H9 (cell line): ENCODE data around the gene NUP205. TPM values are rescaled to one million over a fixed set of nuclear protein-coding genes. Genes with fewer than 3 reads are reported as not detected.

Experiments
- DNase-seq: peaks from one replicate; pipeline ENCODE4 v3.0.0-alpha.2; 2017
- H2AFZ ChIP-seq: one replicate; pipeline ENCODE4 v1.6.1; 2013; ENCODE audit warnings: mild to moderate bottlenecking, low read length, control low read depth, moderate library complexity
- H2AK5ac ChIP-seq: 2 replicates; pipeline ENCODE4 v1.6.1; 2013; ENCODE audit warnings: low read length, control low read depth, mixed read lengths; ENCODE audit not compliant: insufficient read length
- H2BK120ac ChIP-seq: one replicate; pipeline ENCODE4 v1.6.1; 2013; ENCODE audit warnings: low read depth, mild to moderate bottlenecking, low read length, control low read depth, inconsistent platforms; ENCODE audit not compliant: poor library complexity, severe bottlenecking
- H2BK12ac ChIP-seq: 2 replicates; pipeline ENCODE4 v1.6.1; 2013; ENCODE audit warnings: low read length, control low read depth, mixed read lengths, low read depth; ENCODE audit not compliant: insufficient read length
- H2BK15ac ChIP-seq: 2 replicates; pipeline ENCODE4 v1.6.1; 2013; ENCODE audit warnings: low read depth, low read length, control low read depth
- H2BK20ac ChIP-seq: one replicate; pipeline ENCODE4 v1.6.1; 2013; ENCODE audit warnings: low read depth, mild to moderate bottlenecking, low read length, control low read depth, inconsistent platforms; ENCODE audit not compliant: poor library complexity, severe bottlenecking
- H2BK5ac ChIP-seq: 2 replicates; pipeline ENCODE4 v1.6.1; 2013; ENCODE audit warnings: low read length, control low read depth, mixed read lengths; ENCODE audit not compliant: insufficient read length
- H3K14ac ChIP-seq: 2 replicates; pipeline ENCODE4 v1.6.1; 2013; ENCODE audit warnings: low read length, control low read depth; ENCODE audit not compliant: insufficient read depth
- H3K18ac ChIP-seq: 2 replicates; pipeline ENCODE4 v1.6.1; 2013; ENCODE audit warnings: low read depth, mild to moderate bottlenecking, mixed read lengths, low read length, control low read depth; ENCODE audit not compliant: insufficient read length
- H3K23ac ChIP-seq: 2 replicates; pipeline ENCODE4 v1.6.1; 2013; ENCODE audit warnings: low read length, control low read depth, mixed read lengths, low read depth; ENCODE audit not compliant: insufficient read length
- H3K23me2 ChIP-seq: 2 replicates; pipeline ENCODE4 v1.6.1; 2013; ENCODE audit warnings: low read depth, mild to moderate bottlenecking, mixed read lengths, low read length, control low read depth; ENCODE audit not compliant: insufficient read length, poor library complexity, severe bottlenecking
- H3K27ac ChIP-seq: 2 replicates; pipeline ENCODE4 v1.5.1; 2013; ENCODE audit warnings: low read length, control low read depth, mixed read lengths, low read depth; ENCODE audit not compliant: insufficient read length
- H3K27me3 ChIP-seq: 2 replicates; pipeline ENCODE4 v1.6.1; 2013; ENCODE audit warnings: low read length, control low read depth, inconsistent platforms; ENCODE audit not compliant: insufficient read depth
- H3K4ac ChIP-seq: 2 replicates; pipeline ENCODE4 v1.6.1; 2013; ENCODE audit warnings: low read depth, mild to moderate bottlenecking, control low read depth, inconsistent platforms, low read length, moderate library complexity
- H3K4me1 ChIP-seq: 2 replicates; pipeline ENCODE4 v1.6.1; 2013; ENCODE audit warnings: low read length, control low read depth, inconsistent platforms; ENCODE audit not compliant: insufficient read depth
- H3K4me2 ChIP-seq: 2 replicates; pipeline ENCODE4 v1.6.1; 2013; ENCODE audit warnings: low read length, control low read depth, mixed read lengths; ENCODE audit not compliant: insufficient read length, insufficient read depth
- H3K56ac ChIP-seq: 2 replicates; pipeline ENCODE4 v1.6.1; 2013; ENCODE audit warnings: low read depth, mild to moderate bottlenecking, mixed read lengths, low read length, control low read depth; ENCODE audit not compliant: insufficient read length
- H3K79me1 ChIP-seq: 2 replicates; pipeline ENCODE4 v1.6.1; 2013; ENCODE audit warnings: low read depth, mild to moderate bottlenecking, moderate library complexity, low read length, control low read depth, inconsistent platforms; ENCODE audit not compliant: insufficient read depth, poor library complexity, severe bottlenecking
- H3K79me2 ChIP-seq: 2 replicates; pipeline ENCODE4 v1.6.1; 2013; ENCODE audit warnings: low read length, control low read depth, inconsistent platforms; ENCODE audit not compliant: insufficient read depth
- H3K9ac ChIP-seq: 2 replicates; pipeline ENCODE4 v1.6.1; 2013; ENCODE audit warnings: low read length, control low read depth, mixed read lengths; ENCODE audit not compliant: insufficient read length; ENCODE audit errors: extremely low read depth
- H3K9me3 ChIP-seq: one replicate; pipeline ENCODE4 v1.6.1; 2013; ENCODE audit warnings: low read depth, low read length, inconsistent platforms; ENCODE audit not compliant: control insufficient read depth
- H3T11ph ChIP-seq: one replicate; pipeline ENCODE4 v1.6.1; 2013; ENCODE audit warnings: mild to moderate bottlenecking, low read length, control low read depth, inconsistent platforms
- H4K20me1 ChIP-seq: one replicate; pipeline ENCODE4 v1.6.1; 2013; ENCODE audit not compliant: control insufficient read depth, insufficient read length, insufficient read depth
- H4K5ac ChIP-seq: 2 replicates; pipeline ENCODE4 v1.6.1; 2013; ENCODE audit warnings: low read depth, mild to moderate bottlenecking, mixed read lengths, low read length, control low read depth; ENCODE audit not compliant: insufficient read length
- H4K8ac ChIP-seq: replicated peaks from 2 replicates; pipeline ENCODE4 v1.6.1; 2013; ENCODE audit warnings: low read length, control low read depth, mixed read lengths, low read depth; ENCODE audit not compliant: insufficient read length
- H4K91ac ChIP-seq: 2 replicates; pipeline ENCODE4 v1.6.1; 2013; ENCODE audit warnings: low read depth, mild to moderate bottlenecking, moderate library complexity, mixed read lengths, low read length, control low read depth; ENCODE audit not compliant: insufficient read length
- H3K27ac Mint-ChIP-seq, 3 experiments: 2 replicates in 2 of 3; 3 replicates in 1 of 3; pipeline ENCODE4 v1.8.0; 2020 to 2021; ENCODE audit warnings: mixed read lengths in 3 of 3, mild to moderate bottlenecking in 1 of 3, moderate library complexity in 1 of 3
- H3K27me3 Mint-ChIP-seq: 2 replicates; pipeline ENCODE4 v1.8.0; 2021; ENCODE audit warnings: low read depth, mild to moderate bottlenecking, moderate library complexity, mixed read lengths
- H3K36me3 Mint-ChIP-seq, 3 experiments: 2 replicates in 2 of 3; 3 replicates in 1 of 3; pipeline ENCODE4 v1.8.0; 2020 to 2021; ENCODE audit warnings: low read depth in 3 of 3, mixed read lengths in 3 of 3; ENCODE audit not compliant: insufficient read depth in 1 of 3
- H3K4me1 Mint-ChIP-seq, 2 experiments: 2 replicates each; pipeline ENCODE4 v1.8.0; 2020; ENCODE audit warnings: mixed read lengths in 2 of 2
- H3K4me3 Mint-ChIP-seq, 2 experiments: 2 replicates in 1 of 2; 3 replicates in 1 of 2; pipeline ENCODE4 v1.8.0; 2020 to 2021; ENCODE audit warnings: mild to moderate bottlenecking in 2 of 2, mixed read lengths in 2 of 2, moderate library complexity in 1 of 2
- H3K9me3 Mint-ChIP-seq, 2 experiments: 2 replicates in 1 of 2; 3 replicates in 1 of 2; pipeline ENCODE4 v1.8.0; 2020; ENCODE audit warnings: mild to moderate bottlenecking in 2 of 2, mixed read lengths in 2 of 2, moderate library complexity in 1 of 2
- CTCF ChIP-seq: fragments of 200-600 bp; sonication (generic); conservative IDR thresholded peaks from 3 replicates; pipeline ENCODE4 v1.8.0; 2021; ENCODE audit warnings: antibody characterized with exemption, mild to moderate bottlenecking
- WGBS: extraction: QIAGEN DNeasy Blood & Tissue Kit; methylation state at CpG from one replicate; pipeline ENCODE4 v1.1.7; 2013; ENCODE audit warnings: missing lambda C conversion rate, low lambda C conversion rate, mixed read lengths; ENCODE audit not compliant: insufficient read length; ENCODE audit errors: extremely low coverage; 5-methylcytosine and 5-hydroxymethylcytosine counted together
- total RNA-seq: library from RNA; stranded (reverse); gene quantifications from 2 replicates; pipeline ENCODE4 v1.2.1, GENCODE V29; 2021

NUP205 gene
- total RNA-seq, 1 experiment from 2014 or later, result 158 TPM

- H4K8ac ChIP-seq, result no peak overlapping the region
- H3T11ph ChIP-seq, result no peak overlapping the region
- no peak overlapping the region for H2AFZ ChIP-seq
- no peaks in the 10 kb centered on the region for H3K27me3 Mint-ChIP-seq
- no peak overlapping the region for H3K4ac ChIP-seq
- H2BK15ac ChIP-seq, result no peak overlapping the region
- no peak overlapping the region for H2BK5ac ChIP-seq
- no peak overlapping the region for H3K9ac ChIP-seq
- H3K27me3 ChIP-seq, result no peaks in the 10 kb centered on the region
- no peak overlapping the region for H4K5ac ChIP-seq
- H2BK20ac ChIP-seq, result no peak overlapping the region
- H4K20me1 ChIP-seq, result peaks cover 2% of the 10 kb centered on the region
- DNase-seq, result no peak
- no peaks in the 10 kb centered on the region for H3K9me3 Mint-ChIP-seq
- no peak overlapping the region for H3K56ac ChIP-seq
- H3K4me1 Mint-ChIP-seq, result peaks cover 0 to 5% of the 10 kb centered on the region in 2 experiments; a peak in 3 of 4 replicates
- H3K27ac ChIP-seq, result no peak overlapping the region
- H4K91ac ChIP-seq, result no peak overlapping the region
- H3K4me2 ChIP-seq, result no peak overlapping the region
- no peak overlapping the region for H3K14ac ChIP-seq
- TF ChIP-seq CTCF, result peak; percentile 79
- WGBS, result no CpG with 5 or more reads among the region's 2 CpGs
- no peak overlapping the region for H2BK12ac ChIP-seq
- H3K9me3 ChIP-seq, result no peaks in the 10 kb centered on the region
- no peak overlapping the region for H3K23ac ChIP-seq
- H3K4me1 ChIP-seq, result peaks cover 3% of the 10 kb centered on the region; the same call in 1 of the 2 replicates
- H3K23me2 ChIP-seq, result peaks cover 14% of the 10 kb centered on the region
- no peak overlapping the region for H3K4me3 Mint-ChIP-seq
- H3K18ac ChIP-seq, result no peak overlapping the region
- H3K27ac Mint-ChIP-seq, result no peak overlapping the region
- H3K79me1 ChIP-seq, result no peaks in the 10 kb centered on the region
- H2AK5ac ChIP-seq, result no peak overlapping the region
- no peaks in the 10 kb centered on the region for H3K36me3 Mint-ChIP-seq
- H3K79me2 ChIP-seq, result peaks cover 3% of the 10 kb centered on the region; the same call in 1 of the 2 replicates
- H2BK120ac ChIP-seq, result no peak overlapping the region
These were observed 45.4 kb upstream of the NUP205 start for GRCh38 chr7:135512135-135512887.
